Panc1 (cell line): ENCODE measurements around the gene FBXW7.

ENCODE experiments used
- POLR2AphosphoS5 ChIP-seq: IDR thresholded peaks from 2 replicates; pipeline ENCODE4 v1.6.1; 2012; ENCODE audit warnings: mild to moderate bottlenecking, low read depth, low read length, moderate library complexity
- SIN3A ChIP-seq: IDR thresholded peaks from 2 replicates; pipeline ENCODE4 v1.6.1; 2012; ENCODE audit warnings: low read depth, mild to moderate bottlenecking, low read length, moderate library complexity, borderline replicate concordance; ENCODE audit not compliant: insufficient read depth
- TF ChIP-seq, protein P1 (sequence below): fragments of 450-650 bp; IDR thresholded peaks from 2 replicates; pipeline ENCODE4 v1.5.1; 2017; ENCODE audit warnings: mild to moderate bottlenecking
- TF ChIP-seq, protein P2 (sequence below), 2 experiments: IDR thresholded peaks; 2 replicates each; pipeline ENCODE4 v1.6.1; 2011 to 2012; ENCODE audit warnings: low read depth in 2 of 2, control low read depth in 1 of 2, low read length in 1 of 2, mild to moderate bottlenecking in 1 of 2, moderate library complexity in 1 of 2; ENCODE audit not compliant: insufficient read depth in 1 of 2

DNA sequence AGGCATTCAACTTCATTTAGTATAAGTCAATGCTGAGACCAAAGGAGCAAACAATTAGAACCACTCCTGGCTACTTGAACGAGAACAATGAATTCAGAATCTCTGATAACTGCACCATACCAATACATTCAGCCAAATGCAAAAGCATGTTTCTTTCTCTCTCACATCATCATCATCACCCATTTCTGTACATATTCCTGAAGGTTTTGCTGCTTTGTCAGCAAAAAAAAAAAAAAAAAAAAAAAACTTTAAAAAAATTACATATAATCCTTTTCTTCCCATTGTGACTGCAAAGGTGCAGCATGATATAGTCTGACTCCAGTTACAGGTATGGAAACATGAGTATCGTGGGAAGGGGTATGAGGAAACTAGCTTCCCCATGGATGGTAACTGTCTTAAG, 35.6 kb downstream of the FBXW7 start:
- TF ChIP-seq, protein P1, sequence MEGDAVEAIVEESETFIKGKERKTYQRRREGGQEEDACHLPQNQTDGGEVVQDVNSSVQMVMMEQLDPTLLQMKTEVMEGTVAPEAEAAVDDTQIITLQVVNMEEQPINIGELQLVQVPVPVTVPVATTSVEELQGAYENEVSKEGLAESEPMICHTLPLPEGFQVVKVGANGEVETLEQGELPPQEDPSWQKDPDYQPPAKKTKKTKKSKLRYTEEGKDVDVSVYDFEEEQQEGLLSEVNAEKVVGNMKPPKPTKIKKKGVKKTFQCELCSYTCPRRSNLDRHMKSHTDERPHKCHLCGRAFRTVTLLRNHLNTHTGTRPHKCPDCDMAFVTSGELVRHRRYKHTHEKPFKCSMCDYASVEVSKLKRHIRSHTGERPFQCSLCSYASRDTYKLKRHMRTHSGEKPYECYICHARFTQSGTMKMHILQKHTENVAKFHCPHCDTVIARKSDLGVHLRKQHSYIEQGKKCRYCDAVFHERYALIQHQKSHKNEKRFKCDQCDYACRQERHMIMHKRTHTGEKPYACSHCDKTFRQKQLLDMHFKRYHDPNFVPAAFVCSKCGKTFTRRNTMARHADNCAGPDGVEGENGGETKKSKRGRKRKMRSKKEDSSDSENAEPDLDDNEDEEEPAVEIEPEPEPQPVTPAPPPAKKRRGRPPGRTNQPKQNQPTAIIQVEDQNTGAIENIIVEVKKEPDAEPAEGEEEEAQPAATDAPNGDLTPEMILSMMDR, result no peak
- TF ChIP-seq, protein P2, sequence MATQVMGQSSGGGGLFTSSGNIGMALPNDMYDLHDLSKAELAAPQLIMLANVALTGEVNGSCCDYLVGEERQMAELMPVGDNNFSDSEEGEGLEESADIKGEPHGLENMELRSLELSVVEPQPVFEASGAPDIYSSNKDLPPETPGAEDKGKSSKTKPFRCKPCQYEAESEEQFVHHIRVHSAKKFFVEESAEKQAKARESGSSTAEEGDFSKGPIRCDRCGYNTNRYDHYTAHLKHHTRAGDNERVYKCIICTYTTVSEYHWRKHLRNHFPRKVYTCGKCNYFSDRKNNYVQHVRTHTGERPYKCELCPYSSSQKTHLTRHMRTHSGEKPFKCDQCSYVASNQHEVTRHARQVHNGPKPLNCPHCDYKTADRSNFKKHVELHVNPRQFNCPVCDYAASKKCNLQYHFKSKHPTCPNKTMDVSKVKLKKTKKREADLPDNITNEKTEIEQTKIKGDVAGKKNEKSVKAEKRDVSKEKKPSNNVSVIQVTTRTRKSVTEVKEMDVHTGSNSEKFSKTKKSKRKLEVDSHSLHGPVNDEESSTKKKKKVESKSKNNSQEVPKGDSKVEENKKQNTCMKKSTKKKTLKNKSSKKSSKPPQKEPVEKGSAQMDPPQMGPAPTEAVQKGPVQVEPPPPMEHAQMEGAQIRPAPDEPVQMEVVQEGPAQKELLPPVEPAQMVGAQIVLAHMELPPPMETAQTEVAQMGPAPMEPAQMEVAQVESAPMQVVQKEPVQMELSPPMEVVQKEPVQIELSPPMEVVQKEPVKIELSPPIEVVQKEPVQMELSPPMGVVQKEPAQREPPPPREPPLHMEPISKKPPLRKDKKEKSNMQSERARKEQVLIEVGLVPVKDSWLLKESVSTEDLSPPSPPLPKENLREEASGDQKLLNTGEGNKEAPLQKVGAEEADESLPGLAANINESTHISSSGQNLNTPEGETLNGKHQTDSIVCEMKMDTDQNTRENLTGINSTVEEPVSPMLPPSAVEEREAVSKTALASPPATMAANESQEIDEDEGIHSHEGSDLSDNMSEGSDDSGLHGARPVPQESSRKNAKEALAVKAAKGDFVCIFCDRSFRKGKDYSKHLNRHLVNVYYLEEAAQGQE (IDR thresholded peaks at IDR 0.05; ENCODE audit: insufficient read depth in 1 of 2, low read depth in 2 of 2, low read length in 1 of 2), result no peak
- TF ChIP-seq POLR2AphosphoS5 (no peak), SIN3A (no peak)
